Measurements from ENCODE around the gene S100A9. TPM values are rescaled to one million over a fixed set of nuclear protein-coding genes. Genes with fewer than 3 reads are reported as not detected.
"Not testable (repeated sequence)": the region's sequence is repeated elsewhere in the genome, so short reads cannot be mapped to it uniquely, and the experiment has no call there.

Gene S100A9
- total RNA-seq, 2 experiments from 2014 or later, result not detected

DNA sequence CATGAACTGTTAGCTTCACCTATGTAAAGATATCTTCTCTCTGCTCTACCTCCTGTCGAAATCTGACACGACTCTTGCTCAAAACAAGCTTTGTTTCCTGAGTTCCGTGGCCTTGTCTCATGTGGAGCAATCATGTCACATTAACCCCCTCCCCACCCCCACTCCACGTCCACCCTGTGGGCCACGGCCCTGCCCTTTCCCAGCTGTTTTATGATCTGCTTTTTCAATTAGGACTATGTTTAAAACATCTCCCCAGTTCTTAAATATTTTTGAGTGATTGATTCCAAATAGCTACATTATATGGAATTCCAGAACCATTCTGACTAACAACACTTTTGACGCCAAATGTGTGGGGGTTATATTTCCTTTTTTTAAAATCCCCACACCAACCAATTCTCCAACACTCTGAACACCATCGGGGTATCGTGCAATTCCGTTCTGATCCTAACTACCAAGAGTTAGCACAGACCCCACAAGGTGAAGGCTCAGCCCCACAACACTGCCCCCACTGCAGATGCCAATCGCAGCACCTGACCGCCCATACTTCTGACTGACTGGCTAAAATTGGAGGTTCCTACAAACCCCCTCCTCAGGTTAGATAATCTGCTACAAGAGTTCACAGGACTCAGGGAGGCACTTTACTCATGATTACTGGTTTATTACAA is 45.9 kb downstream of the S100A9 start:
- Mint-ChIP-seq H3K4me3 (no peak overlapping the region), H3K27ac (no peak overlapping the region), H3K4me1 (peaks cover 2% of the 10 kb centered on the region), H3K27me3 (peaks cover 19% of the 10 kb centered on the region), H3K9me3 (ENCODE audit: low read depth) (no peaks in the 10 kb centered on the region), H3K36me3 (no peaks in the 10 kb centered on the region)
- no peak for ATAC-seq
- no peak for DNase-seq
- CTCF ChIA-PET, result interaction anchor here (1.5 to 3.3 kb wide), 3 partner anchors 22 to 51 kb away, joined by 4 to 13 read pairs (median 7); no protein-coding TSS in a partner anchor

GRCh38 chr1:153404086-153404635 is 46.5 kb downstream of the S100A9 start:
- Mint-ChIP-seq H3K27me3 (peaks cover 21% of the 10 kb centered on the region), H3K4me3 (no peak overlapping the region), H3K36me3 (no peaks in the 10 kb centered on the region), H3K9me3 (ENCODE audit: low read depth) (no peaks in the 10 kb centered on the region), H3K4me1 (peaks cover 2% of the 10 kb centered on the region), H3K27ac (no peak overlapping the region)
- ATAC-seq (no peak), DNase-seq (no peak)
- CTCF ChIA-PET, result interaction anchor here (1.6 to 3.3 kb wide), 2 partner anchors 49 to 51 kb away, joined by 7 to 13 read pairs; no protein-coding TSS in a partner anchor

DNA sequence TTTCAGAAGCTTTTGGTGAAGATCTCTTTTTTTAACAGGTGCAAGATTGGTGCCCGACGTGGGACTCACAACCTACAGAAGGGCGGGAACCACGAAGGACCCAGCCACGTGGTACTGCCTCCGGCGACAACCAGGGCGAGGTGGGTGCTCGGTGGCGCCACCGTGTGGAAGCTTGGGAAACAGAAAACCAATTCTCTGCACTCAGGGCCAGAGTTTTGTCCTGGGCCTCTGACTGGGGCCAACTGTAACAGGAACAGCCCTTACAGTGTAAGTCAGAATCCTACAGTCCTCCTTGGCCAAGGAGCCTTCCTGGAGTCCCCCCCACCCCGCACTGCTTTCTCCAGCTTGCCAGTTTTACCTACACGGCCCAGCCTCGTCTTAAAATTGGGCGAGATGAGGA is 47.1 kb downstream of the S100A9 start:
- Mint-ChIP-seq H3K4me1 (peaks cover 2% of the 10 kb centered on the region), H3K27me3 (peaks cover 27% of the 10 kb centered on the region), H3K36me3 (no peaks in the 10 kb centered on the region), H3K9me3 (ENCODE audit: low read depth) (no peaks in the 10 kb centered on the region), H3K27ac (no peak overlapping the region), H3K4me3 (no peak overlapping the region)
- CTCF ChIA-PET, result interaction anchor here (1.6 to 3.3 kb wide), 2 partner anchors 50 to 52 kb away, joined by 7 to 13 read pairs; no protein-coding TSS in a partner anchor
- ATAC-seq (no peak), DNase-seq (peak; percentile 62)

DNA sequence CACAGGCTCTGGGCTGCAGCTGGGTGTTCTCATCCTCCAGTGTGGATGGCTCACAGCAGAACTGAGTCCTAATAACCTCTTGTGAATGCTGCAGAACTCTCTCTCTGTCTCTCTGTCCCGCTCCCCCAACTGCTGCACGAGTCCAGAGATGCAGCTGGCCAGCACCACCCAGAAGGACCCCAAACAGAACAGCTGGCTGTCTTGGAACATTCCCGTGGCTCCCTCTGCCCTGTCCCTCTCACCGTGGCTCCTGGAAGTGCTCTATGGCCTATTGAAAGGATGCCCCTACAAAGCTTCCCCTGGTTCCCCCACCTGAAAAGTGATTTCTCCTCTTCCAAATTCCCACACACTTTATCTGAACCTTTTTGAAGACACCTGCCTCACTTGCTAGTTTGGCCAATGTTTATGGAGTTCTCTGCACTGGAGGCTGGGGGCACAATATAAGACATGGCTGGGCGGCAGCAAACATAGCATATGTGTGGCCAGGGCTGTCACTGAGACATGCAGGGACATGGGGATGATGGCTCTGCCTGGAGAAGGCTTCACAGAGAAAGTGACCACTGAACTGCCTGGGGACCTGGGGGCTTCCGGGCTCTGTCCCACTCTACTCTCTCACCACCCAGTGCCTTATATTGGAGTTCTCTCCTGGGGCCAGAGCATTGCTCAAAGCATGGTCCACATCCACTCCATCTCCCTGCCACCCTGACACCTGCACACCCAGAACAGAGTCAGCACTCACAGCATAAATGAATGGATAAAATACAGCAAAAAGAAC is 48.4 kb downstream of the S100A9 start:
- H3K27ac Mint-ChIP-seq; H3K4me1 Mint-ChIP-seq; H3K4me3 Mint-ChIP-seq; DNase-seq; H3K36me3 Mint-ChIP-seq; H3K9me3 Mint-ChIP-seq (ENCODE audit: low read depth); ATAC-seq: not testable (repeated sequence)
- CTCF ChIA-PET, result interaction anchor here (1.2 kb wide), 1 partner anchor 54 kb away, joined by 5 read pairs; no protein-coding TSS in a partner anchor
- peaks cover 31% of the 10 kb centered on the region for H3K27me3 Mint-ChIP-seq

- ATAC-seq; H3K36me3 Mint-ChIP-seq; H3K27ac Mint-ChIP-seq; DNase-seq; H3K9me3 Mint-ChIP-seq (ENCODE audit: low read depth); H3K4me3 Mint-ChIP-seq; H3K4me1 Mint-ChIP-seq: not testable (repeated sequence)
- H3K27me3 Mint-ChIP-seq, result peaks cover 25% of the 10 kb centered on the region
- CTCF ChIA-PET, result interaction anchor here (1.2 kb wide), 1 partner anchor 55 kb away, joined by 5 read pairs; no protein-coding TSS in a partner anchor
Measured at GRCh38 chr1:153407274-153407673, 49.6 kb downstream of the S100A9 start.

Other genes with a start within 250 kb of the S100A9 start
- not detected for gene SPRR2F, start 244.3 kb upstream of the S100A9 start, total RNA-seq
- gene SPRR2G, start 207.0 kb upstream of the S100A9 start, total RNA-seq, result not detected
- gene LELP1, start 154.4 kb upstream of the S100A9 start, total RNA-seq, result not detected
- gene PRR9, start 140.3 kb upstream of the S100A9 start, total RNA-seq, result not detected
- gene LORICRIN, start 98.2 kb upstream of the S100A9 start, total RNA-seq, result not detected
- not detected for gene PGLYRP3, start 44.9 kb upstream of the S100A9 start, total RNA-seq
- not detected for gene PGLYRP4, start 9.0 kb upstream of the S100A9 start, total RNA-seq
- gene S100A12, start 17.8 kb downstream of the S100A9 start, total RNA-seq, result not detected
- gene S100A8, start 33.2 kb downstream of the S100A9 start, total RNA-seq, result not detected
- not detected for gene S100A7A, start 58.7 kb downstream of the S100A9 start, total RNA-seq
- gene S100A7, start 102.8 kb downstream of the S100A9 start, total RNA-seq, result not detected
- gene S100A6, start 178.1 kb downstream of the S100A9 start, total RNA-seq, result 100 to 1,000 TPM; 386 to 543 TPM
- gene S100A5, start 183.1 kb downstream of the S100A9 start, total RNA-seq, result 1 to 10 TPM; 1.6 to 3.0 TPM
- gene S100A4, start 188.0 kb downstream of the S100A9 start, total RNA-seq, result 100 to 1,000 TPM; 898 to 906 TPM
- gene S100A3, start 191.4 kb downstream of the S100A9 start, total RNA-seq, result not detected
- gene S100A2, start 208.0 kb downstream of the S100A9 start, total RNA-seq, result under 1 TPM; 0.50 to 0.96 TPM

All from activated CD8-positive, alpha-beta memory T cell treated with anti-CD3 and anti-CD28 coated beads, Interleukin-2, amount 10 ng/mL, durations not matched to agents 7 days and 5 days (primary cell).